CD4-positive, alpha-beta memory T cell (primary cell): ENCODE results near the gene PAF1. TPM values are rescaled to one million over a fixed set of nuclear protein-coding genes. Genes with fewer than 3 reads are reported as not detected.

ENCODE experiments used
- CTCF ChIA-PET: fragments of 350-600 bp; sonication (Branson Sonifier 250); formaldehyde crosslinking; loops from one replicate; lab custom pipeline; 2021; ENCODE audit warnings: inconsistent platforms; ENCODE audit not compliant: partially characterized antibody; lab: Charles Lee
- POLR2A ChIA-PET: fragments of 350-600 bp; sonication (Branson Sonifier 250); formaldehyde crosslinking; loops from one replicate; lab custom pipeline; 2021; ENCODE audit not compliant: partially characterized antibody; lab: Charles Lee
- DNase-seq, 5 donors: peaks; one replicate each; pipeline versions ENCODE4 v3.0.0 to v3.0.0-alpha.2; 2020 to 2022; ENCODE audit warnings: mixed read lengths in 1 of 5
- H3K27ac ChIP-seq: one replicate; pipeline ENCODE4 v1.7.0; 2013; ENCODE audit warnings: low read depth, low read length
- H3K27me3 ChIP-seq: 2 replicates; pipeline ENCODE4 v1.7.0; 2013; ENCODE audit warnings: mild to moderate bottlenecking, low read length, moderate library complexity; ENCODE audit not compliant: insufficient read depth
- H3K36me3 ChIP-seq: 2 replicates; pipeline ENCODE4 v1.7.0; 2013; ENCODE audit warnings: mild to moderate bottlenecking, low read length, moderate library complexity; ENCODE audit not compliant: insufficient read depth
- H3K4me1 ChIP-seq: 2 replicates; pipeline ENCODE4 v1.7.0; 2013; ENCODE audit warnings: mild to moderate bottlenecking, low read length, moderate library complexity; ENCODE audit not compliant: insufficient read depth
- H3K4me3 ChIP-seq, 2 donors: one replicate each; pipeline ENCODE4 v1.7.0; 2013; ENCODE audit warnings: low read length in 2 of 2, mild to moderate bottlenecking in 1 of 2
- H3K9me3 ChIP-seq, 2 donors: one replicate each; pipeline ENCODE4 v1.7.0; 2013; ENCODE audit warnings: low read length in 2 of 2, control low read depth in 1 of 2; ENCODE audit not compliant: control insufficient read depth in 1 of 2
- H3K27ac Mint-ChIP-seq, 7 donors: one replicate each; pipeline ENCODE4 v1.8.0; 2020 to 2021; ENCODE audit warnings: mixed read lengths in 7 of 7, mild to moderate bottlenecking in 6 of 7, inconsistent platforms in 3 of 7, moderate library complexity in 3 of 7
- H3K27me3 Mint-ChIP-seq, 2 donors: one replicate each; pipeline ENCODE4 v1.8.0; 2020 to 2021; ENCODE audit warnings: mixed read lengths in 2 of 2
- H3K36me3 Mint-ChIP-seq, 2 donors: one replicate each; pipeline ENCODE4 v1.8.0; 2020 to 2021; ENCODE audit warnings: mixed read lengths in 2 of 2, inconsistent platforms in 1 of 2, mild to moderate bottlenecking in 1 of 2
- H3K4me1 Mint-ChIP-seq, 4 donors: one replicate each; pipeline ENCODE4 v1.8.0; 2020 to 2021; ENCODE audit warnings: mixed read lengths in 4 of 4, mild to moderate bottlenecking in 1 of 4
- H3K4me3 Mint-ChIP-seq, 8 donors: one replicate each; pipeline ENCODE4 v1.8.0; 2020 to 2021; ENCODE audit warnings: mixed read lengths in 8 of 8, mild to moderate bottlenecking in 7 of 8, moderate library complexity in 6 of 8, inconsistent platforms in 3 of 8
- H3K9me3 Mint-ChIP-seq, 8 donors: one replicate each; pipeline ENCODE4 v1.8.0; 2020 to 2021; ENCODE audit warnings: mixed read lengths in 8 of 8, mild to moderate bottlenecking in 5 of 8, inconsistent platforms in 3 of 8, moderate library complexity in 1 of 8
- intact Hi-C: fragments of 100-400 bp; cut with micrococcal nuclease; formaldehyde crosslinking; loops from one replicate; pipeline ENCODE4 v1.15.1; 2023
- polyA plus RNA-seq, 2 donors: library from polyadenylated mRNA; unstranded; fragments of 300-500 nt; fragmentation: Illumina TruSeq; gene quantifications; one replicate each; pipeline ENCODE4 v1.2.3, GENCODE V29; 2021
- total RNA-seq, 2 experiments: library from RNA; stranded (reverse); gene quantifications; one replicate each; pipeline ENCODE4 v1.2.3, GENCODE V29; 2021

Gene PAF1
- total and polyA plus RNA-seq, 4 experiments from 2014 or later, result 21.5 to 53.8 (median 47.9) TPM

DNA sequence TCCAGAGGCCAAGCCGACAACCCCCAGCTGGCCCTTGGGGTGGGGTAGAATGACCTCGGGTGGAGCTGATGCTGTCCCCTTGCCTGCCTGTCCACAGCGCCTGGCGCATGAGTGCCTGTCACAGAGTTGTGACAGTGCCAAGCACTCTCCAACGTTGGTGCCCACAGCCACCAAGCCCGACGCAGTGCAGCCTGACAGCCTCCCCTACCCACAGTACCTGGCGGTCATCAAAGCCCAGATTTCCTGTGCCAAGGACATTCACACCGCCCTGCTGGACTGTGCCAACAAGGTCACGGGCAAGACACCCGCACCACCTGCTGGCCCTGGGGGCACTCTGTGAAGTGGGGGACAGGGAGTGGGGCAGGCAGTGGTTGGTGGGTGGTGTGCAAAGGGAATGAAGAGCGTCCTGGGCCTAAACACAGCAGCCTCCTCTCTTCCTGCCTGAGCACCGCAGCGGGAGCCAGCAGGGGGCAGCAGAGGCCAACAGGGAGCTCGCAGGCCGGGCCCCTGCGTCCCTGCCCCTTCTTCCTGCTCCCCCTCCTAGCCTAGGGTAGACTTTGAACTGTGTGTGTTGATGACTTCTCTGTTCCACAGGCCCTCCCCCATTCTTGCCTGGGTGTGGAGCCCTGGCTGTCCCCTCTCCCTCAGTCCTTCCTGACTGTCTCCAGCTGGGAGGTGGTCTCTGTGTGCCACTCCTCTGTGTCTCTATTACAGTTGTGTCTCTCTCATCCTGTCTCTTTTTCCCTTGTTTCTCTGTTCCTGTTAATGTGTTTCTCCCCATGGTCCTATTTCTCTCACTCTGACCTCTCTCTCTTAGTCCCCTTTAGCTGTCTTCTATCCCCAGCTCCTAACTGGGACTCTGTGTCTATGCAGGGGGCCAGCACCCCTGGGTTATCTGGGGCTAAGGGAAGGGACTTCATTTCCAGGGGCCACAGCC lies 6.7 kb upstream of the PAF1 start:
- peak overlapping the region; percentile 94 to 100 (median 97) for H3K27ac Mint-ChIP-seq

DNA sequence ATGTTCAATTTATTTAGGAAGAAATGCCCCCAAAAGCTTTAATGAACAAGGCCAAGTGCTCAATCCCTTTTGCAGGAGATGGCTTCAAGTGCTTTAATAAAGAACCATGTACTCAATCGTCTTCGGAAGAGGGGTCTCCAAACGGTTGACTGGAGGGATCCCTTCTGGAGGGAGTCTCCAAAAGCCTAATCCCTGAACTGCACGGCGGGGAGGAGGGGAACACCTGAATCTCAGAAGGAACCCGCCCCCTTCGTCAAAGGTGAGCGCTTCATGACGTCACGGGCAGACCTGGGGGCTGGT lies 505 bp downstream of the PAF1 start:
- Mint-ChIP-seq H3K4me1 (peaks cover 22 to 46% (median 33%) of the 10 kb centered on the region in 4 donors), H3K27ac (peak overlapping the region; percentile 93 to 100 (median 100)), H3K36me3 (peaks cover 43 to 78% of the 10 kb centered on the region in 2 donors), H3K27me3 (no peaks in the 10 kb centered on the region), H3K4me3 (peak overlapping the region; percentile 90 to 99 (median 98)), H3K9me3 (no peaks in the 10 kb centered on the region)
- intact Hi-C loops, result loop anchor here (2.0 to 5.0 kb wide), 2 partner anchors 54 to 263 kb away; partner anchors contain the start of genes PAK4 and SUPT5H
- Histone ChIP-seq H3K4me1 (peaks cover 26% of the 10 kb centered on the region), H3K27ac (peak overlapping the region; percentile 99), H3K9me3 (no peaks in the 10 kb centered on the region), H3K27me3 (no peaks in the 10 kb centered on the region), H3K4me3 (peak overlapping the region; percentile 70 to 82), H3K36me3 (peaks cover 58% of the 10 kb centered on the region)
- ChIA-PET POLR2A (interaction anchor here (1.0 to 5.6 kb wide), 17 partner anchors 14 to 1016 kb away, joined by 3 to 181 read pairs (median 6); partner anchors contain the start of genes EID2B, GMFG, PAK4 and PLEKHG2), CTCF (interaction anchor here (0.6 to 15.4 kb wide), 3 partner anchors 21 to 316 kb away, joined by 4 to 215 read pairs (median 5); partner anchors contain the start of gene PLEKHG2)
- peak in 1 of 5 donors; percentile 95 for DNase-seq

More for the DNA sequence above, 6.7 kb upstream of the PAF1 start:
- ChIA-PET POLR2A (interaction anchor here (0.8 to 10.1 kb wide), 11 partner anchors 10 to 62 kb away, joined by 3 to 384 read pairs (median 9); partner anchors contain the start of genes GMFG, PLEKHG2, RPS16 and SAMD4B), CTCF (interaction anchor here (0.7 to 15.4 kb wide), 15 partner anchors 10 to 142 kb away, joined by 3 to 215 read pairs (median 5); partner anchors contain the start of genes EID2B, PLEKHG2, RPS16 and SUPT5H)
- peak overlapping the region in 1 of 2 donors; percentile 21 for H3K4me3 ChIP-seq
- peak overlapping the region; percentile 72 for H3K27ac ChIP-seq
- peaks cover 22% of the 10 kb centered on the region for H3K36me3 ChIP-seq
- no peaks in the 10 kb centered on the region for H3K9me3 ChIP-seq
- intact Hi-C loops, result loop anchor here (1.0 to 2.0 kb wide), 2 partner anchors 15 to 135 kb away; partner anchors contain the start of genes EID2B and PLEKHG2
- H3K4me1 ChIP-seq, result peaks cover 58% of the 10 kb centered on the region
- Mint-ChIP-seq H3K4me1 (peaks cover 32 to 67% (median 53%) of the 10 kb centered on the region in 4 donors), H3K4me3 (peak overlapping the region; percentile 57 to 70 (median 64)), H3K27me3 (no peaks in the 10 kb centered on the region), H3K36me3 (peaks cover 13 to 38% of the 10 kb centered on the region in 2 donors), H3K9me3 (no peaks in the 10 kb centered on the region)
- peak; percentile 90 to 91 (median 91) for DNase-seq
- H3K27me3 ChIP-seq, result no peaks in the 10 kb centered on the region

DNA sequence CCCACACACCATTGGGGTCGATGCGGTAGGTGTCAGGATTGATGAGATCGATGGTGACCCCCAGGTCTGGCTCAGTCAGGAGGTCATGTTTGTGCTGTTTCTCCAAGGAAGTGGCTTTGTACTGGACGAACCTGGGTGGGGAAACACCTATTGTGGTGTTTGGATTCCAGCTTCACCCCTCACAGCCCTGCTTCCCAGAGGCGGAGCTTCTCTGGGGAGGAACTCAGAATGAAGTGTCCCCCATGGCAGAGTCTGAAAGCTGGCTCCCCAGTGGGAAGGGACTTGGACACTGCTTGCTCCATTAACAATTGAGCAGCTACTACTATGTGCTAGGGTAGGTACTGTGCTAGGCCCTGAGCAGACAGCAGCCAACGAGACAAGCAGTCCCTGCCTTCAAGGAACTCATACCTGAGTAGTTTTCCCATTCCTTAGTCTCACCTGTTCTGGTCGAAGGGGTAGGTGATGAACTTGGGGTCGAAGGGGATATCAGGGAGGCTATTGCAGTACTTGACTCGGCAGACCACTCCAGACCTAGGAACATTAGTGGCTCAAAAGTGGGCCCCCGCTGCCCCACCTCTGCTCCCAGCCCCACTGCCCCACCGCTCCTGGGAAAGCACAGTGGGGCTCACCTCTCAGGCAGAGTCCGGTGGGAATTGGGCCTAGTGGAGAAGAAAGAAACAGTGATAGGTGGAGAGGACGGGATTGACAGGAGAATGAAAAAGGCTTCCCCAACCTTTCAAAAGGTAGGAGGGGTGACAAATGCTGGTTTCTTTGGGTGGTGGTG lies 1.1 kb downstream of the PAF1 start:
- intact Hi-C loops, result loop anchor here (2.0 to 5.0 kb wide), 2 partner anchors 55 to 263 kb away; partner anchors contain the start of genes PAK4 and SUPT5H
- peaks cover 52% of the 10 kb centered on the region for H3K36me3 ChIP-seq
- H3K9me3 Mint-ChIP-seq, result no peaks in the 10 kb centered on the region
- no peaks in the 10 kb centered on the region for H3K27me3 ChIP-seq
- ChIA-PET CTCF (interaction anchor here (0.6 to 15.4 kb wide), 3 partner anchors 22 to 315 kb away, joined by 4 to 215 read pairs (median 5); partner anchors contain the start of gene PLEKHG2), POLR2A (interaction anchor here (0.5 to 5.6 kb wide), 6 partner anchors 15 to 987 kb away, joined by 3 to 181 read pairs (median 40); partner anchors contain the start of genes EID2B, GMFG, PLEKHG2 and RPS16)
- H3K4me3 ChIP-seq, result peak overlapping the region; percentile 70 to 82
- H3K27ac ChIP-seq, result peak overlapping the region; percentile 99
- H3K27ac Mint-ChIP-seq, result peak overlapping the region; percentile 93 to 100 (median 100)
- H3K4me1 ChIP-seq, result peaks cover 26% of the 10 kb centered on the region
- H3K36me3 Mint-ChIP-seq, result peaks cover 39 to 78% of the 10 kb centered on the region in 2 donors
- H3K4me1 Mint-ChIP-seq, result peaks cover 22 to 46% (median 31%) of the 10 kb centered on the region in 4 donors
- H3K9me3 ChIP-seq, result no peaks in the 10 kb centered on the region
- no peaks in the 10 kb centered on the region for H3K27me3 Mint-ChIP-seq
- H3K4me3 Mint-ChIP-seq, result peak overlapping the region; percentile 90 to 99 (median 98)
- DNase-seq, result no peak

DNA sequence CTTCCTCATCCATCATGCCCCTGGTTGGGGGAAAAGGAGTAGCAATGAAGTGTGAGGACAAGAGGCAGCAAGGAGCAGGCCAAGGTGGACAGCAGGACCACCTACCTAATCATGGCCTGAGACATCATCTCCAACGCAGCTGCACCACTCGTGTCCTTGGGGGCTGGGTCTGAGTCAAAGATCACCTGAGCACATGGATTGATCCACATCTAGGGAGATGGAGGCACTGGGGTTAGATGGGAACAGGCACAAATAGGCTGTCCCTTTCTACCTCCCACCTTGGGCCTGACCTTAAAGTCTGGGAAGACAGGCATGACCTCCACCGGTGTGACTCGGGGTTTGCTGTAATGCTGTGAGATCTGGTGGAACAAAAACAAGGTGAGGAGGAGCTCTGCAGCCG lies 2.2 kb downstream of the PAF1 start:
- Histone ChIP-seq H3K4me3 (no peak overlapping the region), H3K36me3 (peaks cover 50% of the 10 kb centered on the region)

DNA sequence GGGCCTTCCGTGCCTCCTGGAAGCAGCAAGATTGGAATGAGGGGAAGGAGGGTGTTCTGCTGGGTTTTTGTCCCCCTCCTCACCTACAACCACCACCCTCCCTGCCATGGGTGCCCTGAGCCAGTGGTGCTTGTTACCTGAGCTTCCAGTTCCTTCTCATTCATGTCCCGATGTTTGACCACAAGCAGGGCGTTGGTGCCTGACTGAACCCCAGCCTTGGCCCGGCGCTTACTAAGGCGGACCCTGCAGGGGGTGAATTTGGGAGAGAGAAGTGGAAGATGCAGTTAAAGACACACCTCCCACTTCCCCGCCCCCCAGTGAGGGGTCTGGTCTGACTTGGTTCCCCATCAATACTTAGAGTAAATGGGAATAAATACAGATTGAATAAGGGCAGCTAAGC lies 4.3 kb downstream of the PAF1 start:
- POLR2A ChIA-PET, result interaction anchor here (0.5 kb wide), 1 partner anchor 545 kb away, joined by 3 read pairs; no protein-coding TSS in a partner anchor
- Histone ChIP-seq H3K9me3 (no peaks in the 10 kb centered on the region), H3K4me1 (peaks cover 12% of the 10 kb centered on the region), H3K27ac (no peak overlapping the region), H3K36me3 (peaks cover 61% of the 10 kb centered on the region), H3K27me3 (no peaks in the 10 kb centered on the region), H3K4me3 (no peak overlapping the region)
- no peak for DNase-seq
- no peak overlapping the region for H3K4me3 Mint-ChIP-seq
- H3K27ac Mint-ChIP-seq, result peak overlapping the region in 4 of 7 donors; percentile 11 to 82 (median 69)
- CTCF ChIA-PET, result interaction anchor here (1.5 kb wide), 1 partner anchor 264 kb away, joined by 3 read pairs; no protein-coding TSS in a partner anchor
- peaks cover 13 to 29% (median 19%) of the 10 kb centered on the region in 4 donors for H3K4me1 Mint-ChIP-seq
- no peaks in the 10 kb centered on the region for H3K27me3 Mint-ChIP-seq
- peaks cover 35 to 89% of the 10 kb centered on the region in 2 donors for H3K36me3 Mint-ChIP-seq
- no peaks in the 10 kb centered on the region for H3K9me3 Mint-ChIP-seq
- intact Hi-C loops, result no loop called here

More for the DNA sequence above, 2.2 kb downstream of the PAF1 start:
- CTCF ChIA-PET, result no interaction called here
- no peaks in the 10 kb centered on the region for H3K9me3 ChIP-seq
- Mint-ChIP-seq H3K27me3 (no peaks in the 10 kb centered on the region), H3K4me1 (peaks cover 19 to 43% (median 28%) of the 10 kb centered on the region in 4 donors), H3K9me3 (no peaks in the 10 kb centered on the region), H3K4me3 (peak overlapping the region in 2 of 8 donors; percentile 49 to 60), H3K36me3 (peaks cover 35 to 80% of the 10 kb centered on the region in 2 donors), H3K27ac (peak overlapping the region; percentile 32 to 100 (median 88))
- H3K27me3 ChIP-seq, result no peaks in the 10 kb centered on the region
- no peak for DNase-seq
- H3K4me1 ChIP-seq, result peaks cover 25% of the 10 kb centered on the region
- POLR2A ChIA-PET, result interaction anchor here (1.0 to 5.6 kb wide), 3 partner anchors 16 to 47 kb away, joined by 4 to 181 read pairs (median 89); partner anchors contain the start of genes RPS16, SAMD4B and ZFP36
- H3K27ac ChIP-seq, result peak overlapping the region; percentile 99
- intact Hi-C loops, result no loop called here
